ENCODE data around the gene ENPP1. TPM values are rescaled to one million over a fixed set of nuclear protein-coding genes. Genes with fewer than 3 reads are reported as not detected.

The ENPP1 gene
- 45.3 TPM for total RNA-seq
- 3.8 TPM for polyA plus RNA-seq

- H3K36me3 ChIP-seq (ENCODE audit: insufficient read depth), result no peaks in the 10 kb centered on the region
- H3K4me1 ChIP-seq (ENCODE audit: insufficient read depth), result no peaks in the 10 kb centered on the region
- peak; percentile 28 for DNase-seq (ENCODE audit: extremely low spot score)
- WGBS, result 2% methylated on average over 97 of the region's 99 CpGs
- peak within 1 kb of the TSS; percentile 90 for H3K4me3 ChIP-seq (ENCODE audit: low read depth, low read length)
- H3K27ac ChIP-seq (ENCODE audit: low read depth), result peak within 1 kb of the TSS; percentile 28
These were observed at the start of gene ENPP1 for GRCh38 chr6:131807644-131808459. TSS of gene ENPP1 (plus strand) at chr6:131808020. CDS start at chr6:131808036, 16 bp downstream.

DNA sequence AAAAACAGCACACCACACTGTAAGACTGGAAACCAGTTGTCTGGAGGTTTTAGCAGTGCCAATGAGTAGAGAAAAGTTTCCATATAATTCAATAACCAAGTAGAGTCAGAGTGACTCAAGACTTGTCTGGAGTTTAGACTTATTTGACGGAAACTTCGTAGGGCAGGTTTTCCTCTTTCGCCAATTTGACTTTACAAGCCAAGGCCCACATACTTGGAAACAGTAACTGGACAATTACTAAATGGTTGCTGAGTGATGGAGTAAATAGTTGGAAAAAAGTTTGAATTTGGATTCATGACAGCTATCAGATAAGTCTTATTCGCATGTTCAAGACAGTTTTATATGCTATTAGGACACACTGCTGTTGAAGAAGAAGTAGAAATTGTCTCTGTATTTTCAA is 48.9 kb upstream of the ENPP1 start:
- 66% methylated on average over 4 of the region's 4 CpGs for WGBS
- H3K4me1 ChIP-seq (ENCODE audit: insufficient read depth), result no peaks in the 10 kb centered on the region
- no peak overlapping the region for H3K4me3 ChIP-seq (ENCODE audit: low read depth, low read length)
- DNase-seq (ENCODE audit: extremely low spot score), result no peak
- H3K27ac ChIP-seq (ENCODE audit: low read depth), result no peak overlapping the region
- H3K36me3 ChIP-seq (ENCODE audit: insufficient read depth), result no peaks in the 10 kb centered on the region

DNA sequence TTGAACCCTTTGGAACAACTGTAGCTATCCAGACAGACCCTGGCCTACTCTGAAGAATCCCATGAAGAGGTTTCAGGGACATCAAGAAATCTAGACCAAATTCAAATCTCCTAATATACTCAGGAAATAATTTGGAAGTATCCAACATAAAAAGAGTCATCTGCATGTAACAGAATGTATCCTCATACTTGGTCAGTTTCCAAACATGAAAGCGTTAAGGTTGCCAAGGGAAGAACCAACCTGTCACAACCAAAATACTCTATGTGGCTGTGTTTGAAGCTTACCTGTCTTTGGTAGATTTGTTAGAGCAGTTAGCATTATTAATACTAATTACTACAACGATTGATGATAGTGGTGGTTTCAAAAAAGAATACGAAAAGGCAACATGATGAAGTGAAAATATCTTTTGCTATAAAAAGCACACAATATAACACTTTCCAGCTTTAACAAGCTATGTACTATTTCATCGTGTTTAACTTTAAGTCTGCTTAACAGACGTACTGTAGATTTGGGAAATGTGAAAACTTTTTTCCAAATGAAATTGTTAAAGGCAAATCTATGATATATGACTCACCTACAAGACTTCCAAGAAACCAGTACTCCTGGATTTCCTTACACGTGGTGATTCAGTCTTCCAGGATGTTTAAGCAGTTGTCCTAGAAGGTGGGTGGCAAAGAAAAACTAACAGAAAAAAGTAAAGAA is 46.6 kb upstream of the ENPP1 start:
- DNase-seq (ENCODE audit: extremely low spot score), result no peak
- H3K36me3 ChIP-seq (ENCODE audit: insufficient read depth), result no peaks in the 10 kb centered on the region
- no peak overlapping the region for H3K4me3 ChIP-seq (ENCODE audit: low read depth, low read length)
- 56% methylated on average over 6 of the region's 6 CpGs for WGBS
- no peak overlapping the region for H3K27ac ChIP-seq (ENCODE audit: low read depth)
- no peaks in the 10 kb centered on the region for H3K4me1 ChIP-seq (ENCODE audit: insufficient read depth)

DNA sequence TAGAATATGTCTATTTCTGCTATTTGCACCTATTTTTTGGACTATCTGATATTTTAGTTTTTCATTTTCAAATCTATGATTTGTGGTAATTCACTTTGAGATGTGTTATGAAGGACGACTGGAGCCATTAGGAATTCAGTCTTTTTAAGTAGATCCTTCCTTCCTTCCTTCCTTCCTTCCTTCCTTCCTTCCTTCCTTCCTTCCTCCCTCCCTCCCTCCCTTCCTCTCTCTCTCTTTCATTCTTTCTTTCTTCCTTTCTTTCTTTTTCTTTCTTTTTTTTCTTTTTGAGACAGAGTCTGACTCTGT is 46.1 kb upstream of the ENPP1 start:
- Histone ChIP-seq H3K4me3 (ENCODE audit: low read depth, low read length) (no peak overlapping the region), H3K27ac (ENCODE audit: low read depth) (no peak overlapping the region), H3K4me1 (ENCODE audit: insufficient read depth) (no peaks in the 10 kb centered on the region), H3K36me3 (ENCODE audit: insufficient read depth) (no peaks in the 10 kb centered on the region)
- DNase-seq (ENCODE audit: extremely low spot score), result no peak
- WGBS, result 88% methylated on average over 1 of the region's 1 CpG

- H3K4me3 ChIP-seq (ENCODE audit: low read depth, low read length), result no peak overlapping the region
- WGBS, result 92% methylated on average over 2 of the region's 2 CpGs
- H3K4me1 ChIP-seq (ENCODE audit: insufficient read depth), result no peaks in the 10 kb centered on the region
These were observed 44.8 kb upstream of the ENPP1 start for GRCh38 chr6:131762984-131763383.

GRCh38 chr6:131763749-131764148 is 44.1 kb upstream of the ENPP1 start:
- Histone ChIP-seq H3K36me3 (ENCODE audit: insufficient read depth) (no peaks in the 10 kb centered on the region), H3K27ac (ENCODE audit: low read depth) (no peak overlapping the region), H3K4me1 (ENCODE audit: insufficient read depth) (no peaks in the 10 kb centered on the region), H3K4me3 (ENCODE audit: low read depth, low read length) (no peak overlapping the region)
- 51% methylated on average over 1 of the region's 1 CpG for WGBS
- no peak for DNase-seq (ENCODE audit: extremely low spot score)

More at GRCh38 chr6:131762984-131763383, 44.8 kb upstream of the ENPP1 start:
- no peak for DNase-seq (ENCODE audit: extremely low spot score)
- Histone ChIP-seq H3K27ac (ENCODE audit: low read depth) (no peak overlapping the region), H3K36me3 (ENCODE audit: insufficient read depth) (no peaks in the 10 kb centered on the region)

DNA sequence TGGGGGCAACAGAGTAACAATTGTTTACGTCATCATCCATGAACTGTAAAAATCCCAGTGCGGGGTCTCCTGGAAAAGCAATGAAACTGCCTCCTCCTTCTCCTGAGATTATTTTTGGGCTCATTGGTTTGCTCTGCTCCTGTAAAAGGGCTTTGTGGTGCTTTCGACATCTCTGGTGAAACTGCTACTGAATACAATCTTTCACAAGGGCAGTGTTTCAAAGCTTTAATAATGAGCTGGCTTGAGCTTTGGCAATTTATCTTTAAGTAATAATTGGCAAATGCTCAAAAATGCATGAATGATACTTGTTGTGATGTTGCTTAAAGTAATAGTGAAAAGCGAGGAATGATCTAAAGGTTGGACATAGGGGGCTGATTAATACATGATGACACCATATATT is 43.5 kb upstream of the ENPP1 start:
- H3K4me1 ChIP-seq (ENCODE audit: insufficient read depth), result no peaks in the 10 kb centered on the region
- no peak overlapping the region for H3K27ac ChIP-seq (ENCODE audit: low read depth)
- H3K4me3 ChIP-seq (ENCODE audit: low read depth, low read length), result no peak overlapping the region
- no peaks in the 10 kb centered on the region for H3K36me3 ChIP-seq (ENCODE audit: insufficient read depth)
- no peak for DNase-seq (ENCODE audit: extremely low spot score)
- WGBS, result 85% methylated on average over 4 of the region's 4 CpGs

DNA sequence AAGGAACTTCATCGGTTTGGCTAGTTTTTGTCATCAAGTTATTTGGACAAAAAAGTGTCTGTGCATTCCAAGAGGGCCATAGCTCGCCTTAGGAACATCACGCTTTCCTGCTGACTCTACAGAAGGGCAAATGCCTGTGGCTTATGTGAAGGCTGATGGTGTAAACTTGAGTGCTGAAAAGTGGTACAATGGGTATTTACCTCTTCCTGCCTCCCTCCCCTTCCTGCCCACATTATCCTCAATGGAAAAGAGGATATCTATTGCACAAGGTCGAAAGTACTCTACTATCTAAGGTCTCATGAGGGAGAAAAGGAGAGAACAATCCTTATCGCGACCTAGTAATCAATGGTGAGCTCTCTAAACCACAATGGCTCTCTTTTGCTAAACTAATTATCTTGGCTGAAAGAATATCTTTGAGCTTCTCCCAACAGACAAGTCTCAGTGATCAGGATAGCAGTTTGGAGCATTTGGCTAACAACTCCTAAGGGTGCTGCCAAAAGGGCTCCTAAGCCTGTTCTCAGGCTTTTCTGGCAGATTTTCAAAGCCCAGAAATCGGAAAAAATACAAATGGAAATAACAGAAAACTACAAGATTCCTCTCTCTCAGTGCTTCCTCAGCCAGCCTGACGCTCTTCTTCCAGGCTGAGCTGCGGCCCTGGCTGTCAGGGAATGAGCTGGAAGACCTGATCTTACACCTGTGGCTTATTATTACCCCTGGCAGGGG is 42.6 kb upstream of the ENPP1 start:
- no peaks in the 10 kb centered on the region for H3K36me3 ChIP-seq (ENCODE audit: insufficient read depth)
- H3K4me3 ChIP-seq (ENCODE audit: low read depth, low read length), result no peak overlapping the region
- H3K4me1 ChIP-seq (ENCODE audit: insufficient read depth), result no peaks in the 10 kb centered on the region
- no peak overlapping the region for H3K27ac ChIP-seq (ENCODE audit: low read depth)
- no peak for DNase-seq (ENCODE audit: extremely low spot score)
- 58% methylated on average over 9 of the region's 9 CpGs for WGBS

GRCh38 chr6:131765804-131766135 is 42.0 kb upstream of the ENPP1 start:
- H3K4me3 ChIP-seq (ENCODE audit: low read depth, low read length), result no peak overlapping the region

GRCh38 chr6:131766631-131767030 is 41.2 kb upstream of the ENPP1 start:
- no peak for DNase-seq (ENCODE audit: extremely low spot score)
- Histone ChIP-seq H3K27ac (ENCODE audit: low read depth) (no peak overlapping the region), H3K4me1 (ENCODE audit: insufficient read depth) (no peaks in the 10 kb centered on the region), H3K4me3 (ENCODE audit: low read depth, low read length) (no peak overlapping the region), H3K36me3 (ENCODE audit: insufficient read depth) (no peaks in the 10 kb centered on the region)
- 87% methylated on average over 2 of the region's 2 CpGs for WGBS

More at GRCh38 chr6:131765804-131766135, 42.0 kb upstream of the ENPP1 start:
- Histone ChIP-seq H3K36me3 (ENCODE audit: insufficient read depth) (no peaks in the 10 kb centered on the region), H3K27ac (ENCODE audit: low read depth) (no peak overlapping the region), H3K4me1 (ENCODE audit: insufficient read depth) (no peaks in the 10 kb centered on the region)
- WGBS, result 65% methylated on average over 4 of the region's 4 CpGs
- no peak for DNase-seq (ENCODE audit: extremely low spot score)

- 96% methylated on average over 1 of the region's 1 CpG for WGBS
- Histone ChIP-seq H3K4me1 (ENCODE audit: insufficient read depth) (no peaks in the 10 kb centered on the region), H3K4me3 (ENCODE audit: low read depth, low read length) (no peak overlapping the region), H3K36me3 (ENCODE audit: insufficient read depth) (no peaks in the 10 kb centered on the region), H3K27ac (ENCODE audit: low read depth) (no peak overlapping the region)
- DNase-seq (ENCODE audit: extremely low spot score), result no peak
These were observed 38.9 kb upstream of the ENPP1 start for GRCh38 chr6:131768964-131769363.

DNA sequence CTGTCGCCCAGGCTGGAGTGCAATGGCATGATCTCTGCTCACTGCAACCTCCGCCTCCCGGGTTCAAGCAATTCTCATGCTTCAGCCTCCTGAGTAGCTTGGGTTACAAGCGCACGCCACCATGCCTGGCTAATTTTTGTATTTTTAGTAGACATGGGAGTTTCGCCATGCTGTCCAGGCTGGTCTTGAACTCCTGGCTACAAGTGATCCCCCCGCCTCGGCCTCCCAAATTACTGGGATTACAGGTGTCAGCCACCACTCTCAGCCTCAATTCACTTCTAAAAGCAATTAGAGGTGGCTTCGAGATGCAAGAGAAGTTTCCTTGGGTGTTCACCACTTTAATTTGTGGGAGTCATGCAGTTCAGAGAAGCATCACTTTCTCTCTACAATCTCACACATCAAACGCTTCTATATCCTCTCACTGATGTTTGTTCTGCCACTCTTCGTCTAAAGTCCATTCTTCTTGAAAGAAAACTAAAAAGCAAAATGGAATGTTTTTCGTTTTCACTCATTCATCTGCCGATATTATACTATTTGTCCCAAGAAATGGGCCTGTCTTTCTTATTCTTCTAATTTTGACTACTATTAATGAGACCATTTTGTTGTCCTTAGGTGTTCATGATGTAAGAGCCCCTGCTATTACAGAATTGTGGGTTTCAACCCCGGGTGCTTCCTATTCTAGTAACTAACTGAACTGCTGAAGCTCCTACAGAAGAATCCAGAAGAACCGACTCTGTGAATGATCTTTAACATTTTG is 38.3 kb upstream of the ENPP1 start:
- Histone ChIP-seq H3K4me1 (ENCODE audit: insufficient read depth) (no peaks in the 10 kb centered on the region), H3K4me3 (ENCODE audit: low read depth, low read length) (no peak overlapping the region), H3K36me3 (ENCODE audit: insufficient read depth) (no peaks in the 10 kb centered on the region), H3K27ac (ENCODE audit: low read depth) (no peak overlapping the region)
- no peak for DNase-seq (ENCODE audit: extremely low spot score)
- 93% methylated on average over 15 of the region's 15 CpGs for WGBS

GRCh38 chr6:131770776-131771175 is 37.0 kb upstream of the ENPP1 start:
- Histone ChIP-seq H3K27ac (ENCODE audit: low read depth) (no peak overlapping the region), H3K4me3 (ENCODE audit: low read depth, low read length) (no peak overlapping the region), H3K4me1 (ENCODE audit: insufficient read depth) (no peaks in the 10 kb centered on the region), H3K36me3 (ENCODE audit: insufficient read depth) (no peaks in the 10 kb centered on the region)
- WGBS, result 77% methylated on average over 1 of the region's 1 CpG
- DNase-seq (ENCODE audit: extremely low spot score), result no peak

Measured in urinary bladder (tissue), 4 donors.